ENCODE results near the gene CRACDL.

CRACDL gene

DNA sequence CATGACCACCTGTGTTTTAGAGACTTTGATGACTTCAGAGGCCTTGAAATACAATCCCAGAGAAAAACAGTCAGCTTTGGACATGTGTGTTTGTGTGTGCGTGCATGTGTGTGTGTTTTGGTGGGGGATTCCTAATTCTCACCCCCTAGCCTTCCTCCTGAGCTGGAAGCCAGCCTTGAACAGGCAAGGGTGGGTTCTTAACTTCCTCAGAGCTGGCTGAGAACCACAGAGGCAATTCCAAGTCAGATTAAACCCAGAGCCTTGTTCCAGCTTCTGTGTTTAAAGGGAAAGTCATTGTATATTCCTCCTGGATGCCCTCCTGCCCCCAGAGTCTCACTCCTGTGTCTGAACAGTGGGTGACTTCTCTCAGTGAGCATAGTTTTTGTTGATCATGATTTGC lies 159.9 kb downstream of the CRACDL start:
- TF ChIP-seq, protein P1, sequence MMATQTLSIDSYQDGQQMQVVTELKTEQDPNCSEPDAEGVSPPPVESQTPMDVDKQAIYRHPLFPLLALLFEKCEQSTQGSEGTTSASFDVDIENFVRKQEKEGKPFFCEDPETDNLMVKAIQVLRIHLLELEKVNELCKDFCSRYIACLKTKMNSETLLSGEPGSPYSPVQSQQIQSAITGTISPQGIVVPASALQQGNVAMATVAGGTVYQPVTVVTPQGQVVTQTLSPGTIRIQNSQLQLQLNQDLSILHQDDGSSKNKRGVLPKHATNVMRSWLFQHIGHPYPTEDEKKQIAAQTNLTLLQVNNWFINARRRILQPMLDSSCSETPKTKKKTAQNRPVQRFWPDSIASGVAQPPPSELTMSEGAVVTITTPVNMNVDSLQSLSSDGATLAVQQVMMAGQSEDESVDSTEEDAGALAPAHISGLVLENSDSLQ (IDR thresholded peaks at IDR 0.05): no peak
- no peak for TF ChIP-seq SP1 (IDR thresholded peaks at IDR 0.05)
- CTCF ChIA-PET: no interaction called here
- POLR2A ChIA-PET: no interaction called here
- DNase-seq (ENCODE audit: extremely low spot score): no peak

DNA sequence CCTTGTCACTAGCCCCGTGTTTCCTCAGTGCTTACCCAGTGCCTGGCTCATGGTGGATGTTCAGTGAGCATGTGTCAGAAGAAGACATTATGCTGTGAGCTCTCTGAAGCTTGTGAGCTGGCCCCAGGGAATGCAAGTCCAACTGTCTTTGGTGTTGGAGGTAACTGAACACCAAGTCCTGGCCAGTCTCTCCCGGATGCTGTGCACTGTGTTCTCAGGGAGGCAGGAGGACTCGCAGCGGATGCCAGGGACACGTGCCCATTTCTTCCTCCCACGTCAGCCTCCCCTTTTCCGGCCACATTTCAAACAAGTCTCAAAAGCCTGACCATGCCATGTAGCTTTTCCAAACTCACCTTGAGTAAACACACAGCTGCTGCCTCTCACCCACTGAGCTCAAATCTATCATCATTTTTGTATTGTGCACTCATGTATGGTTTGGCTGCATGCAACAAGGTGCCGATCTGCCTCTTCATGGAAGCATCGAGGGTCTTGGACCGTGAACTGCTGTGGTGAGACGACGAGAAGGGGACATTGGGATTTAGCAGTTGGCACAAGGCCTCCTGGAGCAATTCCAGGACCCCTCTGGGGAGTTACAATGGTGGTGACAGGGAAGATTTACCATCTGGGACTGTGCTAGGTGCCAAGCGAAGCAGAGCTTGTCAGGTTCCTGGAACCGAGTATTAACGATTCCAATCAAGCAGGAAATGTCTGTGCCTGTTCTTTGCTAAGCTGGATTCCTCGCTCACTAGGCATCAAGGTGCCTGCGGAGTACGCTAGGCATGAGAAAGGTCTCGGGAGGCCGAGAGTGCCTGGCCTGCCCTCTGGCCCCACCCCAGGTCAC lies 160.7 kb downstream of the CRACDL start:
- ChIA-PET CTCF (no interaction called here), POLR2A (no interaction called here)
- TF ChIP-seq BHLHE40 (IDR thresholded peaks at IDR 0.05; ENCODE audit: borderline replicate concordance): no peak
- no peak for DNase-seq (ENCODE audit: extremely low spot score)

DNA sequence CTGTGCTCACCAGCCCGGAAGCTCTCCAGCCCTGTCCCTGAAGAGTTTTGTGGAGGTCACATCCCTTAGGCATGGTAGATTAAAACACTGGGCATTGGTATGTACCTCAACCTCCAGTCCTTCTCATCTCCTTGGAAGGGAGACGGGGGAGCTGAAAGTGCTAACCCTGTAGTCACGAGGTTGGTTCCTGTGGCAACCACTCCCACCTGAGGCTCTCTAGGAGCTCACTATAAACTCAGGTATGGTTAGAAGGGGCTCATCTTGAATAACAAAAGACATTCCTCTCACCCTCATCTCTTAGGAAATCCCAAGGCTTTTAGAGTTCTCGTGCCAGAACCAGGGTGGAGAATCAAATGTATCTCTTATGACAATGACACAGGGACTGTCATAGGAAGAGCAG lies 162.1 kb downstream of the CRACDL start:
- DNase-seq (ENCODE audit: extremely low spot score): no peak
- POLR2A ChIA-PET: no interaction called here
- CTCF ChIA-PET: interaction anchor here (0.7 kb wide), 1 partner anchor 167 kb away, joined by 3 read pairs; no protein-coding TSS in a partner anchor
- TF ChIP-seq FOXK2 (IDR thresholded peaks at IDR 0.05): no peak
- TF ChIP-seq SP1 (IDR thresholded peaks at IDR 0.05): no peak
- TF ChIP-seq FOXA1 (IDR thresholded peaks at IDR 0.05): no peak
- TF ChIP-seq ARNT (IDR thresholded peaks at IDR 0.05): no peak
- no peak for TF ChIP-seq ZNF384 (IDR thresholded peaks at IDR 0.05)
- no peak for TF ChIP-seq L3MBTL2 (conservative IDR thresholded peaks at IDR 0.05)
- no peak for TF ChIP-seq NFRKB (IDR thresholded peaks at IDR 0.05)
- no peak for TF ChIP-seq FOXM1 (IDR thresholded peaks at IDR 0.05; ENCODE audit: borderline replicate concordance)
- no peak for TF ChIP-seq BHLHE40 (IDR thresholded peaks at IDR 0.05; ENCODE audit: borderline replicate concordance)
- TF ChIP-seq ELF4 (IDR thresholded peaks at IDR 0.05): no peak
- TF ChIP-seq CTBP1 (IDR thresholded peaks at IDR 0.05; ENCODE audit: borderline replicate concordance): no peak
- no peak for TF ChIP-seq SUZ12 (IDR thresholded peaks at IDR 0.05)
- TF ChIP-seq TARDBP (IDR thresholded peaks at IDR 0.05): no peak
- no peak for TF ChIP-seq LEF1 (IDR thresholded peaks at IDR 0.05; ENCODE audit: borderline replicate concordance)
- TF ChIP-seq HDGF (IDR thresholded peaks at IDR 0.05; ENCODE audit: borderline replicate concordance): no peak
- TF ChIP-seq, protein P1 (IDR thresholded peaks at IDR 0.05): no peak

DNA sequence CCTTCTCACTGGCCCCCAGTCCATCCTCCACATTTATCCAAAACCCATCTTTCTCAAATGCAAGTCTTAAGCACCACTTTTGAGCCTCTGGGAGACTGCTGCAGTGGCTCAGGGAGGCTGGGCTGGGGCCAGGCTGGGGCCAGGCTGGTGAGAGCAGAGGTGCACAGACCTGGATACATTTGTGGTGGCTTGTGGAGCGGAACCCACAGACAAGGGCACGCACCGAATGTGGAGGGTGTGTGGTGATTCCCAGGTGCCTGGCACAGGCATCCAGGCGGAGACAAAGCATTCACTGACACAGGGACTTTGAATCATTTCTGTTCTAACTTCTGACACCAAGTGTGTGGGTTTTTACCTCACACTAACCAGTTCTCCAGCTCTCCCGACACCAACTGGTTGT lies 162.9 kb downstream of the CRACDL start:
- CTCF ChIA-PET: interaction anchor here (0.7 kb wide), 1 partner anchor 166 kb away, joined by 3 read pairs; no protein-coding TSS in a partner anchor
- TF ChIP-seq ELF4 (IDR thresholded peaks at IDR 0.05) (no peak), FOXK2 (IDR thresholded peaks at IDR 0.05) (no peak), SUZ12 (IDR thresholded peaks at IDR 0.05) (no peak)
- POLR2A ChIA-PET: no interaction called here
- no peak for DNase-seq (ENCODE audit: extremely low spot score)

DNA sequence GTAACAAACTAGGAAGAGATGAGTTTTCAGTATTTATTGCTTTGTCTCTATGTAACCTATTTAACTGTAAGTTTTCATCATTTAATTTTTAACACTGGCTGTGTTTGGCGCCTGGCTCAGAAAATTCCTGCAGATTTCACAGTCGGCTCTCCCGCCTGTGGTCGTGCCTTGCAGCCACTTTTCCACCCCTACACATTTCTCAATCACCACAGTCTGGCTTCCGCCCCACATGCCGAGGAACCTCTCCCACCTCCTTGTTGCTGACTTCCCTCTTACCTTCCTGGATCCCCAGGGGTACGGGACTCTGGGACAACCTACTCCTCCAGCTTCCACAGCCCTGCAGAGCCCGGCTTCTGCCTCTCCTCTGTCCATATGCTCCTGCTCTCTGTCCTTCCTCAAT lies 163.5 kb downstream of the CRACDL start:
- TF ChIP-seq LEF1 (IDR thresholded peaks at IDR 0.05; ENCODE audit: borderline replicate concordance) (no peak), FOXA1 (IDR thresholded peaks at IDR 0.05) (no peak), TARDBP (IDR thresholded peaks at IDR 0.05) (no peak), BHLHE40 (IDR thresholded peaks at IDR 0.05; ENCODE audit: borderline replicate concordance) (no peak), FOXK2 (IDR thresholded peaks at IDR 0.05) (no peak), HDGF (IDR thresholded peaks at IDR 0.05; ENCODE audit: borderline replicate concordance) (no peak), FOXM1 (IDR thresholded peaks at IDR 0.05; ENCODE audit: borderline replicate concordance) (no peak), ZNF384 (IDR thresholded peaks at IDR 0.05) (no peak), NFRKB (IDR thresholded peaks at IDR 0.05) (no peak), L3MBTL2 (conservative IDR thresholded peaks at IDR 0.05) (no peak), ELF4 (IDR thresholded peaks at IDR 0.05) (no peak), CTBP1 (IDR thresholded peaks at IDR 0.05; ENCODE audit: borderline replicate concordance) (no peak), SP1 (IDR thresholded peaks at IDR 0.05) (no peak), SUZ12 (IDR thresholded peaks at IDR 0.05) (no peak), ARNT (IDR thresholded peaks at IDR 0.05) (no peak)
- TF ChIP-seq, protein P1 (IDR thresholded peaks at IDR 0.05): no peak
- ChIA-PET POLR2A (no interaction called here), CTCF (no interaction called here)
- no peak for DNase-seq (ENCODE audit: extremely low spot score)

DNA sequence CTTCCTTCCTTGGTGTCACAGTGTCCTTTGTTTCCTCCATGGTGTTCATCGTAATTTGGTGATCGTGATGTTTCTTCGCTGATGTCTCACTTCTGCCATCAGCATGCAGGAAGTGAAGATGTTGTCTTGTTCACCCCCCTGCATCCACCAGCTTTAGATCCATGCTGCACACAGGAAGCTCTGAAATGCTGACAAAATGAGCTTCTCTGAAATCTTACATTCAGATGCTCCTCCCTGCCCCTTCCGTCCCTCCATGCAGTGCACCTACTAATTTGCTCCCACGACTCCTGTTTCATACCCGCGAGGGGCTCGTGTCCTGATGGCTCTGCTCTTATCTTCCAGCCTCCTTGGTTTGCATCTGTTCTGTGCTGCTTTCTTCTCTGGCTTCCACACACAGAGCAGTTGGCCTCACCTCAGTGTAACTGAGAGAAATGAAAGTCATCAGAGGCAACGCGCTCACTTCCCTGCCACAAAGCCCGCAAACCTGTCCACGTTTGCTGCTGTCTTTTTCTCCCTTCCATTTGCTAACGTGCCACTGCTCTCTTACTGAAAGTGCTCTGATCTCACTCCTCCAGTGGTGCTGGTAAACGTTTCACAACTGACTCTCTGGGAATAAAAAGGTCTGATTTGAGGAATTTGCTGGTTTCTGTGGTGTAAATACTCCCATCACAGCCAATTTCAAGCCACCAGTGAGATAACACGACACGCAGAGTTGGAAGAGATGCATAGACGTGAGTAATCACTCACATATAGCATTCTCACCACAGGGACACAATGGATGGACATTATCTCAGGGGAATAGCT lies 164.1 kb downstream of the CRACDL start:
- ChIA-PET CTCF (no interaction called here), POLR2A (no interaction called here)
- no peak for DNase-seq (ENCODE audit: extremely low spot score)
- TF ChIP-seq ZNF384 (IDR thresholded peaks at IDR 0.05): no peak
- no peak for TF ChIP-seq FOXK2 (IDR thresholded peaks at IDR 0.05)

DNA sequence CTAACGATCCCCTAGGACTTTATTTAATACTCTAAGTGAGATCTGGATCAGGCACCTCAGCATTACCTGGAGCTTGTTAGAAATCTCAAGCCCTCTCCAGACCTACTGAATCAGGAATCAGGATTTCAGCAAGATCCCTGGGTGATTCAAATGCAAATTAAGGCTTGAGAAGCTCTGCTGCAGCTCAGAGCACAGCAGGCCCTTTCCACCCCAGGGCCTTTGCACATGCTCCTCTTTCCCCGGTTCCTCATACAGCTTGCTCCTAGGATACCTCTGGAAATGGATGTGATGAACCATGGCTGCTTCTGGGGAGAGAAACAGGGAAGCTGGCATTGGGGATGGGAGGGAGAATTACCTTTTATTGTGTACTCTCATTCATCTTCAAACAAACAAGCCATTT lies 164.8 kb downstream of the CRACDL start:
- ChIA-PET CTCF (no interaction called here), POLR2A (no interaction called here)
- no peak for TF ChIP-seq SP1 (IDR thresholded peaks at IDR 0.05)
- TF ChIP-seq HDGF (IDR thresholded peaks at IDR 0.05; ENCODE audit: borderline replicate concordance): no peak
- TF ChIP-seq, protein P1 (IDR thresholded peaks at IDR 0.05): no peak
- no peak for TF ChIP-seq TARDBP (IDR thresholded peaks at IDR 0.05)
- DNase-seq (ENCODE audit: extremely low spot score): no peak

Measured in HEK293T (cell line).